HG02852 (cell line): ENCODE measurements around the gene CTCF.
A peak's percentile ranks its signal among the peaks of the same experiment; 100 is the strongest.
"Not testable (repeated sequence)": the region's sequence is repeated elsewhere in the genome, so short reads cannot be mapped to it uniquely, and the experiment has no call there.

Experiments
- ATAC-seq: cut with Tn5 transposase; IDR thresholded peaks from one replicate; pipeline ENCODE4 v1.9.1; 2021; ENCODE audit warnings: mild to moderate bottlenecking, moderate library complexity; ENCODE audit not compliant: unreplicated experiment

CTCF gene

DNA sequence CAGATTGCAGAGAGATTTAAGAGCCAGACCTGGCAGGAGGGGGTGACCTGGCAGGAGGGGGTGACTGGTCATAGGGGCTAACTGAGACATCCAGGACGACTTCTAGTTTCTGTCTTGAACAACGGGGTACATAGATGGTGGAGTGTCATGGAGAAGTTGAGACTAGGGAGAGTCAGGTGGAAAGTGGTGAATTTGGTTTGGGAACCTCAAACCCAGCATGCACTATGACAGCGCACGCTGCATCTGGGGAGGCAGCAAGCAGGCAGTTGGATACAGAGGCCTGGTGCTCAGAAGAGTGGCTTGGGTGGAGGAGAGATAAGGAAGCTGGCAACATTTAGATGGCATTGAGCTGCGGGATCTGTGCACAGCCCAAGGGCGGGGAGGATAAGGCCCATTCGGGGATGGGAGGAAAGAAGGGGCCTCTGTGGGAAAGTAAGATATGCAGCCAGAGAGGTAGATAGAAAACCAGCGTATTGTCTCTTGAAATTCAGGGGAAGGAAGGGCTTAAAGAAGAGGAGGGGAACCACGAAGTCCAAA lies 29.2 kb upstream of the CTCF start:
- no peak for ATAC-seq

DNA sequence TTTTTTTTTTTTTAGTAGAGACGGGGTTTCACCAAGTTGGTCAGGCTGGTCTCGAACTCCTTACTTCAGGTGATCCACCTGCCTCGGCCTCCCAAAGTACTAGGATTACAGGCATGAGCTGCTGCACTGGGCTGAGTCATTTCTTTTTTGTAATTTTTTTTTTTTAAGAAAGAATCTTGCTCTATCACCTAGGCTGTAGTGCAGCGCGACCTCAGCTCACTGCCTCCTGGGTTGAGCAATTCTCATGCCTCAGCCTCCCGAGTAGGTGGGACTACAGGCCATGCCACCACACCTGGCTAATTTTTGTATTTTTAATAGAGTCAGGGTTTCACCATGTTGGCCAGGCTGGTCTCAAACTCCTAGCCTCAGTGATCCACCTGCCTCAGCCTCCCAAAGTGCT lies 28.3 kb upstream of the CTCF start:
- ATAC-seq = not testable (repeated sequence)

DNA sequence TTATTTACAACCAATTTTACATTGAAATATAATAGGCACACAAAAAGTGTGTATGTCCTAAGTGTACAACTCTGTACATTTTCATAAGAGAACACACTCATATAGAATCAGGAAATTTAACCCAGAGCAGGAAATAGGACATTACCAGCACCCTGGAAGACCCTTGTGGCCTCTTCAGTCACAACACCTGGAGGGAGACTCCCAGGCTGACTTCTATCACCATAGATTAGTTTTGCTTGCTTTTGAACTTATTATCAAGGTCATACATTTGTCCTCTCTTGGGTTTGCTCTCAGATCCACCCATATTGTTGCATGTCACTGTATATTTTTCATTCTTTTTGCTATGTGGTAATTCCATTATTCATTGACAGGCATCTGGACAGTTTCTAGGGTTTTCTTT lies 27.9 kb upstream of the CTCF start:
- ATAC-seq = no peak

DNA sequence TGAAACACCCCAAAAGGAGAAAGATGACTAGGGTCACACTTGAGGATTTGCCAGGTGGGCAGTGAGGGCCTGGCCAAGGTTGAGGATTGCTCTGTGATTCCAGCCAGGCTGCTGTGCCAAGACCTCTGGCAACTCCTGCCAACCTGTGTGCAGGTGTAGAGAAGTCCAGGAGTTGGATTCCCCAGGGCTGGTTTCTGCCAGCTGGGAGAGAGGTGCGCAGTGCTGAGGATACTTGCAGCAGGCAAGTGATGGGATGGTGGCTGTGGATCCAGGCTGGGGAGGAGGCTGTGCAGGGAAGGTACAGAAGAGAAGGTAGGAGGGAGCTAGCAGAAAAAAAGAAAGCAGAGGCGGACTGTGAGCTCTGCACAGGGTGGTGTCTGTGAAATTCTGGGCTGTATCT lies 27.1 kb upstream of the CTCF start:
- ATAC-seq = no peak

DNA sequence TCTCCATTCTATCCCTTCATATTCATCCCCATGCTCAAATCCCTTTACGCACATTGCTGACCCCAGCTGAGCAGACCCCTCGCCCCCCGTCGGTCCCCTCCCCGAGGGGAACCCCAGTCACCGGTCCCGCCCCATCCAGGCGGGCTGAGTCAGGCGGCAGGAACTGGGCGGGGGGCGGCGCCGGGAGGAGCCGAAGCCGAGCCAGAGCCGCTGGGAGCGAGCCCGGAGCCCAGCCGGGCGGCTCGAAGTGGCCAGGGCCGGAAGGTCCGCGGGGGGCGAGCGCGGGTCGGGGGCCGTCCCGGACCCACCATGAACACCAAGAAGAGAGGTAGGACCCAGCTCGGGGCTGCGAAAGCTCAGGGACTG lies 25.1 kb upstream of the CTCF start:
- no peak for ATAC-seq

GRCh38 chr16:67537636-67538591 lies 24.4 kb upstream of the CTCF start:
- ATAC-seq = peak; percentile 37

DNA sequence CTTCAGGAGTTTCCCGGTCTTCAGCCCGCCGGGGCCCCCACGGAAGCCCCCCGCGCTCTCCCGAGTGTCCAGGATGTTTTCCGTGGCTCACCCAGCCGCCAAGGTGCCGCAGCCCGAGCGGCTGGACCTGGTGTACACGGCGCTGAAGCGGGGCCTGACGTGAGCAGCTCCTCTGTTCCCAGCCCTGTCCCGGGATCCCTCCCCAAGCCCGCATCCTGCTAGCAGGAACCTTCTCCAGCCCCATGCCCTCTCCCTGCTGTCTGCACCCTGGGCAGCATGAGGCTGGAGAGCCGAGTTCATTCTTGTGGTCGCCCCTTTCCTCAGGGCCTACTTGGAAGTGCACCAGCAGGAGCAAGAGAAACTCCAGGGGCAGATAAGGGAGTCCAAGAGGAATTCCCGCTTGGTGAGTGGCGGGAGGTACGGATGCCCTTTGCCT lies 23.6 kb upstream of the CTCF start:
- ATAC-seq = no peak

DNA sequence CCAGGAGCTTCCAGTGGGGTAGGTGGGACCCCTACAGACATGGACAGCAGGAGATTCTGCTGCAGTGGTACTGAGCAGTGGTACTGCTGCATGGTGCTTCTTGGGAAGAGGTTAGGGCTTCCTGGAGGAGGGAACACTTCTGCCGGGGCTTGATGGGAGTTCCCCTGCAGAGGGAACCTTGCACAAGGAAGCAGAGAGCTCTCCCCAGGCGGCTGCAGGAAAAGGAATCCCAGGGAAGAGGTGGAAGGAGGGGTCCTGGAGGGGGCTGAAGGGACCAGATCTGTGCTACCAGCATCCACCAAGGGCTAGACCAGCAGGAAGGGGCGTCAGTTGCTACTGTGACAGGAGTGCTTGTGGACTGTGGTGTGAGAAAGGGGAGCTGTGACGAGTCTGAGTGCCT lies 23.1 kb upstream of the CTCF start:
- ATAC-seq = no peak

GRCh38 chr16:67539691-67540635 lies 22.4 kb upstream of the CTCF start:
- no peak for ATAC-seq

DNA sequence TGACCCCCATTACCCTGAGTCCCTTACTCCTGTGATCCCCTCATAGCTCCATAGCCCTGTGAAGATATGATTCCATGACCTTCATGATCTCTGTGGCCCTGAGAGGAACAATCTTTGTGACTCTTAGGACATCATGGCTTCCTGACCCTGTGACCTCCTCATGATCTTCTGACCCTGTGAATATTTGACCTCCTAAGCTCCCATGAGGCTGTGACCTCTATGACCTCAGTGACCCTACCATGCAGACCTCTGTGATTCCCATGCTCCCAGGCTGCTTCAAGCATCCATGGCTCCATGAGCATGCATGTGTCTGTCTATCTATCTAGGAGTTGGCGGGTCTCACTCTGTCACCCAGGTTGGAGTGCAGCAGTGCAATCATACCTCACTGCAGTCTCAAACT lies 21.6 kb upstream of the CTCF start:
- no peak for ATAC-seq

GRCh38 chr16:67541391-67542263 lies 20.7 kb upstream of the CTCF start:
- ATAC-seq = no peak

DNA sequence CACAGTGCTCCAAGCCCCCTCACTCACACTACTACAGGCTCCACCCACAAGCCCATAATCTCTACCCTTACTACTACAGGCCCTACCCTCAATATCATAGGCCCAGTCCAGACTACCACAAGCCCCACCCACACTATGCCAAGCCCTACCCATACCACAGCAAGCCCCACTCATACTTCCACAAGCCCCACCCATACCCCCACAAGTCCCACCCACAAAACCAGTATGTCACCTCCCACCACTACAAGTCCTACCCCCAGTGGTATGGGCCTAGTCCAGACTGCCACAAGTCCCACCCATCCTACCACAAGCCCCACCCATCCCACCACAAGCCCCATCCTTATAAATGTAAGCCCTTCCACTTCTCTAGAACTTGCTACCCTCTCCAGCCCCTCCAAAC lies 19.9 kb upstream of the CTCF start:
- no peak for ATAC-seq

DNA sequence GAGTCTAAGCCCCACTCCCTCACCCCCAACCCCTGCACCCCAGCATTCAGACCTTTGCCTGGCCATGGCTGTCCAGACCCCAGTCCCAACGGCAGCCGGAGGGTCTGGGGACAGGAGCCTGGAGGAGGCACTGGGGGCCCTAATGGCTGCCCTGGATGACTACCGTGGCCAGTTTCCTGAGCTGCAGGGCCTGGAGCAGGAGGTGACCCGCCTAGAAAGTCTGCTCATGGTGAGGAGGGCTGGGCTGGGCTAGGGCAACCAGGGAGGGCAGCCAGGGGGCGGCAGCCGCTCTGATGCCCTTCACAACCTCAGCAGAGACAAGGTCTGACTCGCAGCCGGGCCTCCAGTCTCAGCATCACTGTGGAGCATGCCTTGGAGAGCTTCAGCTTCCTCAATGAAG lies 19.3 kb upstream of the CTCF start:
- no peak for ATAC-seq

GRCh38 chr16:67543582-67543981 lies 18.7 kb upstream of the CTCF start:
- no peak for ATAC-seq

GRCh38 chr16:67544329-67544841 lies 17.9 kb upstream of the CTCF start:
- no peak for ATAC-seq

DNA sequence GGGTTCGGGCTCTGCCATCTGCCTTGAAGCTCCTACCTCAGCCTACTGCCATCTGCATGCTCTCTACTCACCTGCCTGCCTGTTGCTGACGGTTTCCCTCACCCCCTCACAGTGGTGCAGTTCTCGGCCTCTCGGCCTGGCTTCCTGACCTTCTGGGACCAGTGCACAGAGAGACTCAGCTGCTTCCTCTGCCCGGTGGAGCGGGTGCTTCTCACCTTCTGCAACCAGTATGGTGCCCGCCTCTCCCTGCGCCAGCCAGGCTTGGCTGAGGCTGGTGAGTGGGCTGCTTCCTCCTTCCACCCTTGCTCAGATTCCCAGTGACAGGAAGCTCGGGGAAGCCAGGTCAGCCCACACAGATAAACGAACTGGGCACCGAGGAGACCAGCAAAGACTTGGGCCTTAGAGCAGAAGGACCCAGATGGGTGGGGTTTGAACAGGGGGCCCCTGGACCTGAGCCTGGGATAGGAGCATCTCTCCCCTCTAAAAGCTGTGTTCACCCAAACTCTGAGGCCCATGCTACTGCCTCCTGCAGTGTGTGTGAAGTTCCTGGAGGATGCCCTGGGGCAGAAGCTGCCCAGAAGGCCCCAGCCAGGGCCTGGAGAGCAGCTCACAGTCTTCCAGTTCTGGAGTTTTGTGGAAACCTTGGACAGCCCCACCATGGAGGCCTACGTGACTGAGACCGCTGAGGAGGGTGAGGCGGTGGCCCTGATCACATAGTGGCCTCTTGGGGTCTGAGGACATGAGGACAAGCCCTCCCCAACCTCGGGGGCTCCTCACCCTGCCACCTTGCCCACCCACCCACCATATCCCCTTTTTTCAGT lies 17.3 kb upstream of the CTCF start:
- ATAC-seq = no peak

- ATAC-seq = no peak
Observed at GRCh38 chr16:67545665-67546024, 16.7 kb upstream of the CTCF start.

- no peak for ATAC-seq
Observed at GRCh38 chr16:67546091-67546501, 16.2 kb upstream of the CTCF start.

- ATAC-seq = no peak
Observed at GRCh38 chr16:67546761-67547422, 15.4 kb upstream of the CTCF start.
